Measurements from ENCODE around the gene CECR2. TPM values are rescaled to one million over a fixed set of nuclear protein-coding genes. Genes with fewer than 3 reads are reported as not detected.

CECR2 gene
- total RNA-seq, 1 donor from 2014 or later, result 67.8 TPM

DNA sequence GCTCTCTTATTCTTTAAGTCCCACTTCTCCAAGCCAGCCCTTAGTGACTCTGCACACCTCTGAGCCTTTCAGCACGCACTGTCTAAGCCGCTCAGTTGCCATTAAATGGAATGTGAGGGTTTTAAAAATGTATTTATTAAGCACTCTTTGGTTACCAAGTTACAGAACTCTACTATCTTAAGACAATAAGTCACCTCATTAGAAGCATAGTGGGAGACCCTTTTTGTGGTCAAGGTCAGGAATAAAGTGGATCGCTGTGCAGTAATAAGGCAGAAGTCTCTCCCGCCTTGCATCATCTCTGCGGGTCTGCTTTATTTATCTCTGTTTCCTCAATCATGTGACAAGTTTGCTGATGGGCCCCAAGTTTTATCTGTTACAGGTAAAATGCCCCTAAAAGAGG, 205.9 kb downstream of the CECR2 start:
- Mint-ChIP-seq H3K4me3 (no peak overlapping the region), H3K27ac (no peak overlapping the region), H3K4me1 (peaks cover 61% of the 10 kb centered on the region), H3K27me3 (ENCODE audit: insufficient read depth, low read depth) (peaks cover 5% of the 10 kb centered on the region), H3K9me3 (no peaks in the 10 kb centered on the region), H3K36me3 (peaks cover 2% of the 10 kb centered on the region)
- Histone ChIP-seq H3K4me3 (no peak overlapping the region), H3K79me2 (ENCODE audit: low read depth) (no peaks in the 10 kb centered on the region), H2AFZ (replicated peaks) (no peak overlapping the region), H3K4me2 (no peak overlapping the region), H3F3A (ENCODE audit: low read depth) (peaks cover 8% of the 10 kb centered on the region), H3K27ac (no peak overlapping the region), H3K27me3 (no peaks in the 10 kb centered on the region), H4K20me1 (ENCODE audit: low read depth) (no peaks in the 10 kb centered on the region), H3K9ac (no peak overlapping the region), H3K9me3 (ENCODE audit: low read depth) (no peaks in the 10 kb centered on the region), H3K4me1 (peaks cover 11% of the 10 kb centered on the region), H3K36me3 (no peaks in the 10 kb centered on the region)
- no peak for TF ChIP-seq EZH2 (IDR thresholded peaks at IDR 0.05)
- TF ChIP-seq EZH2phosphoT487 (IDR thresholded peaks at IDR 0.05), result no peak
- TF ChIP-seq CTCF (IDR thresholded peaks at IDR 0.05), result no peak
- DNase-seq (ENCODE audit: low spot score), result no peak

- Histone ChIP-seq H3K9ac (no peak overlapping the region), H3K4me2 (no peak overlapping the region)
- H3K4me1 Mint-ChIP-seq, result peaks cover 60% of the 10 kb centered on the region
Observed at GRCh38 chr22:17575681-17576080, 206.4 kb downstream of the CECR2 start.

GRCh38 chr22:17576470-17576869, 207.2 kb downstream of the CECR2 start:
- H2AFZ ChIP-seq (replicated peaks), result peak overlapping the region; percentile 7

More at GRCh38 chr22:17575681-17576080, 206.4 kb downstream of the CECR2 start:
- Histone ChIP-seq H3K79me2 (ENCODE audit: low read depth) (no peaks in the 10 kb centered on the region), H4K20me1 (ENCODE audit: low read depth) (no peaks in the 10 kb centered on the region), H3K4me1 (peaks cover 10% of the 10 kb centered on the region), H3K4me3 (no peak overlapping the region), H3F3A (ENCODE audit: low read depth) (peaks cover 8% of the 10 kb centered on the region), H3K27me3 (no peaks in the 10 kb centered on the region), H3K36me3 (no peaks in the 10 kb centered on the region), H3K27ac (no peak overlapping the region), H3K9me3 (ENCODE audit: low read depth) (no peaks in the 10 kb centered on the region), H2AFZ (replicated peaks) (no peak overlapping the region)
- TF ChIP-seq EZH2 (IDR thresholded peaks at IDR 0.05) (no peak), CTCF (IDR thresholded peaks at IDR 0.05) (no peak), EZH2phosphoT487 (IDR thresholded peaks at IDR 0.05) (no peak)
- Mint-ChIP-seq H3K9me3 (no peaks in the 10 kb centered on the region), H3K4me3 (no peak overlapping the region), H3K27me3 (ENCODE audit: insufficient read depth, low read depth) (peaks cover 3% of the 10 kb centered on the region), H3K36me3 (peaks cover 2% of the 10 kb centered on the region), H3K27ac (peak overlapping the region; percentile 51)
- no peak for DNase-seq (ENCODE audit: low spot score)

More at GRCh38 chr22:17576470-17576869, 207.2 kb downstream of the CECR2 start:
- H3K9ac ChIP-seq, result no peak overlapping the region
- peaks cover 5% of the 10 kb centered on the region for H3F3A ChIP-seq (ENCODE audit: low read depth)
- H3K27ac ChIP-seq, result no peak overlapping the region
- H3K36me3 ChIP-seq, result no peaks in the 10 kb centered on the region
- peaks cover 2% of the 10 kb centered on the region for H3K27me3 Mint-ChIP-seq (ENCODE audit: insufficient read depth, low read depth)
- H3K9me3 ChIP-seq (ENCODE audit: low read depth), result no peaks in the 10 kb centered on the region
- H3K9me3 Mint-ChIP-seq, result no peaks in the 10 kb centered on the region
- H3K4me1 Mint-ChIP-seq, result peaks cover 54% of the 10 kb centered on the region
- H3K79me2 ChIP-seq (ENCODE audit: low read depth), result no peaks in the 10 kb centered on the region
- DNase-seq (ENCODE audit: low spot score), result no peak
- TF ChIP-seq EZH2phosphoT487 (IDR thresholded peaks at IDR 0.05) (no peak), EZH2 (IDR thresholded peaks at IDR 0.05) (no peak), CTCF (IDR thresholded peaks at IDR 0.05) (no peak)
- no peaks in the 10 kb centered on the region for H4K20me1 ChIP-seq (ENCODE audit: low read depth)
- H3K4me3 Mint-ChIP-seq, result no peak overlapping the region
- no peaks in the 10 kb centered on the region for H3K27me3 ChIP-seq
- peaks cover 2% of the 10 kb centered on the region for H3K36me3 Mint-ChIP-seq
- no peak overlapping the region for H3K4me2 ChIP-seq
- no peak overlapping the region for H3K27ac Mint-ChIP-seq
- H3K4me3 ChIP-seq, result no peak overlapping the region
- peaks cover 3% of the 10 kb centered on the region for H3K4me1 ChIP-seq

Measured in neural progenitor cell (in vitro differentiated cells).